Hematopoietic multipotent progenitor cell (in vitro differentiated cells): Measurements from ENCODE around the gene KLK5. TPM values are rescaled to one million over a fixed set of nuclear protein-coding genes. Genes with fewer than 3 reads are reported as not detected.

Experiments
- DNase-seq, 3 donors: peaks; one replicate each; pipeline ENCODE4 v3.0.0-alpha.2; 2011 to 2015; ENCODE audit warnings: low read depth in 2 of 3, low spot score in 2 of 3
- total RNA-seq: library from RNA; depleted of rRNA; stranded (reverse); fragments of >200 nt; gene quantifications from one replicate; pipeline ENCODE4 v1.2.3, GENCODE V29; 2012

KLK5 gene
- total RNA-seq, 1 donor: not detected

GRCh38 chr19:50969413-50969760 is 16.5 kb upstream of the KLK5 start, which contains the start of gene KLK6:
Gene KLK6, minus strand, starts transcription at chr19:50969591. Its CDS starts 1,487 bp downstream, at chr19:50968104.
- no peak for DNase-seq

GRCh38 chr19:50968716-50969412 is 16.0 kb upstream of the KLK5 start:
- no peak for DNase-seq

- DNase-seq: no peak
These were observed 15.3 kb upstream of the KLK5 start for GRCh38 chr19:50967929-50968715.

GRCh38 chr19:50964266-50964665 is 11.4 kb upstream of the KLK5 start:
- DNase-seq: no peak

GRCh38 chr19:50963381-50963780 is 10.5 kb upstream of the KLK5 start:
- no peak for DNase-seq

GRCh38 chr19:50962245-50962644 is 9.4 kb upstream of the KLK5 start:
- DNase-seq: no peak

GRCh38 chr19:50959731-50960500 is 7.1 kb upstream of the KLK5 start:
- no peak for DNase-seq

GRCh38 chr19:50957587-50957986 is 4.7 kb upstream of the KLK5 start:
- no peak for DNase-seq

GRCh38 chr19:50949861-50950260 is 3.0 kb downstream of the KLK5 start:
- no peak for DNase-seq

GRCh38 chr19:50947123-50947522 is 5.7 kb downstream of the KLK5 start:
- DNase-seq: no peak

GRCh38 chr19:50944795-50945194 is 8.0 kb downstream of the KLK5 start:
- no peak for DNase-seq

GRCh38 chr19:50943074-50943828 is 9.6 kb downstream of the KLK5 start:
- DNase-seq: no peak

GRCh38 chr19:50939596-50939995 is 13.2 kb downstream of the KLK5 start:
- DNase-seq: no peak

GRCh38 chr19:50933640-50934039 is 19.2 kb downstream of the KLK5 start:
- DNase-seq: no peak

- DNase-seq: no peak
These were observed 20.2 kb downstream of the KLK5 start for GRCh38 chr19:50932690-50933083.

- DNase-seq: no peak
These were observed 20.7 kb downstream of the KLK5 start for GRCh38 chr19:50932018-50932689.

- no peak for DNase-seq
These were observed 21.8 kb downstream of the KLK5 start for GRCh38 chr19:50931023-50931422.

- no peak for DNase-seq
These were observed 24.0 kb downstream of the KLK5 start for GRCh38 chr19:50928831-50929230.

- no peak for DNase-seq
These were observed 26.7 kb downstream of the KLK5 start for GRCh38 chr19:50926144-50926543.

- DNase-seq: no peak
These were observed 27.1 kb downstream of the KLK5 start for GRCh38 chr19:50925734-50926133.
